K562 (cell line): ENCODE measurements around the gene IDI1.

ENCODE experiments used
- EP300 ChIP-seq: IDR thresholded peaks from 2 replicates; pipeline ENCODE4 v1.6.1; 2012; ENCODE audit warnings: low read length, improper control_type of control experiment
- MAX ChIP-seq: sonication (generic); formaldehyde crosslinking; IDR thresholded peaks from 2 replicates; pipeline ENCODE4 v1.9.0; 2022; ENCODE audit warnings: mild to moderate bottlenecking, missing genetic modification reagents
- NCOA2 ChIP-seq, 2 experiments: fragments of 450-650 bp; IDR thresholded peaks; 2 replicates each; pipeline ENCODE4 v1.6.1; 2018; ENCODE audit warnings: mild to moderate bottlenecking in 2 of 2, moderate library complexity in 1 of 2; ENCODE audit not compliant: partially characterized antibody in 2 of 2
- NR2C1 ChIP-seq, 2 experiments: fragments of 450-650 bp; IDR thresholded peaks; 2 replicates each; pipeline ENCODE4 v1.6.1; 2017; ENCODE audit warnings: mild to moderate bottlenecking in 2 of 2, antibody characterized with exemption in 1 of 2, inconsistent platforms in 1 of 2, missing compliant biosample characterization in 1 of 2, missing genetic modification characterization in 1 of 2
- RHOXF2B ChIP-seq: fragments of 250-450 bp; sonication (Bioruptor Pico); conservative IDR thresholded peaks from 2 replicates; pipeline ENCODE4 v1.5.1; 2021
- SNRNP70 ChIP-seq: fragments of 200-400 bp; formaldehyde crosslinking; optimal IDR thresholded peaks from 2 replicates; pipeline ENCODE3; 2017; ENCODE audit warnings: low read depth, low read length
- STAG1 ChIP-seq: sonication (generic); formaldehyde crosslinking; IDR thresholded peaks from 2 replicates; pipeline ENCODE4 v1.5.0; 2020; ENCODE audit warnings: missing genetic modification reagents, borderline replicate concordance
- TEAD4 ChIP-seq, 2 experiments: sonication (generic) in 1 of 2; formaldehyde crosslinking in 1 of 2; IDR thresholded peaks; 2 replicates each; pipeline versions ENCODE4 v1.6.1 to v1.8.0; 2012 to 2022; ENCODE audit warnings: borderline replicate concordance in 1 of 2, inconsistent platforms in 1 of 2, low read length in 1 of 2, mild to moderate bottlenecking in 1 of 2, missing genetic modification reagents in 1 of 2
- ZBTB17 ChIP-seq: fragments of 450-650 bp; formaldehyde crosslinking; IDR thresholded peaks from 2 replicates; pipeline ENCODE4 v1.4.0; 2020; ENCODE audit warnings: mild to moderate bottlenecking
- ZNF384 ChIP-seq: IDR thresholded peaks from 2 replicates; pipeline ENCODE4 v1.6.1; 2012; ENCODE audit warnings: low read depth, low read length, improper control_type of control experiment
- ZNF561 ChIP-seq: fragments of 450-650 bp; formaldehyde crosslinking; conservative IDR thresholded peaks from 2 replicates; pipeline ENCODE4 v1.4.0; 2020; ENCODE audit warnings: mild to moderate bottlenecking, moderate library complexity
- TF ChIP-seq, protein P1 (sequence below), 3 experiments: IDR thresholded peaks in 2 of 3; conservative IDR thresholded peaks in 1 of 3; 2 replicates each; pipeline ENCODE4 v1.5.1; 2011 to 2012; ENCODE audit warnings: low read length in 3 of 3, mild to moderate bottlenecking in 3 of 3, control low read depth in 2 of 3, improper control_type of control experiment in 1 of 3, inconsistent platforms in 1 of 3, low read depth in 1 of 3, mixed read lengths in 1 of 3, moderate library complexity in 1 of 3; ENCODE audit not compliant: insufficient read depth in 2 of 3
- TF ChIP-seq, protein P2 (sequence below): sonication (generic); formaldehyde crosslinking; IDR thresholded peaks from 2 replicates; pipeline ENCODE4 v1.8.1; 2023; ENCODE audit warnings: mild to moderate bottlenecking, missing genetic modification reagents, moderate library complexity

DNA sequence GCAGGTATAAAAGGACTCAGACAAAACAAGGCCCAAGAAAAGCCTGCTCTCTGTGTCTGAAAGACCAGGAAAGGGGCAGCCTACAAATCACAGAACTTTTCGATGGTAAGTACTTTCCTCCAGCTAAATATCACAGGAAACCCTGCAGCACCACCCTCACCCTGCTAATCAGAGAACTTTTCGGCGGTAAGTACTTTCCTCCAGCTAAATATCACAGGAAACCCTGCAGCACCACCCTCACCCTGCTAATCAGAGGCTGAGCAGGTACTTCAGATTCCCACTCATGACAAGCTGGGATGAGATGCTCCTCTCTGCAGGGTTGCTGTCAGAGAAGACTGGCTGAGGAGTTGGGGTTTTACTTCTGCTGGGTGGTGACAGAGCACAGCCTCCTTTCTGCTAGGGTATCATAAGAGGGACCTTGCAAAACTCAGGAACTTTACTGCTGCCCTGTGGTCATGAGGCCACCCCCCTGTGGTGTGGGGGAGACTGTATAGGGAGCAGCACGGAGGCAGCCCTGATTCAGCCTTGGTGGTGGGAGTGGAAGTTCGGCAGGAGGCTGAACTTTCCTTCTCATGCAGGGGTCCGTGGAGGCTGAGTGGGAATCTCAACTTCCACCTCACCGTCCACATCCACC is 14.4 kb upstream of the IDI1 start:
- TF ChIP-seq STAG1 (CRISPR knock-in tag) (no peak), NCOA2 (IDR thresholded peaks at IDR 0.05; ENCODE audit: partially characterized antibody in 2 of 2) (no peak), RHOXF2B (CRISPR knock-in tag) (no peak), TEAD4 (IDR thresholded peaks at IDR 0.05; ENCODE audit: low read length) (no peak), TEAD4 (CRISPR knock-in tag; IDR thresholded peaks at IDR 0.05; ENCODE audit: borderline replicate concordance) (no peak), EP300 (no peak), ZNF561 (CRISPR knock-in tag) (no peak), ZNF384 (no peak), MAX (CRISPR knock-in tag) (no peak), SNRNP70 (no peak), ZBTB17 (CRISPR knock-in tag) (no peak), NR2C1 (IDR thresholded peaks at IDR 0.05) (no peak), NR2C1 (tag; IDR thresholded peaks at IDR 0.05) (no peak)
- TF ChIP-seq, protein P1, sequence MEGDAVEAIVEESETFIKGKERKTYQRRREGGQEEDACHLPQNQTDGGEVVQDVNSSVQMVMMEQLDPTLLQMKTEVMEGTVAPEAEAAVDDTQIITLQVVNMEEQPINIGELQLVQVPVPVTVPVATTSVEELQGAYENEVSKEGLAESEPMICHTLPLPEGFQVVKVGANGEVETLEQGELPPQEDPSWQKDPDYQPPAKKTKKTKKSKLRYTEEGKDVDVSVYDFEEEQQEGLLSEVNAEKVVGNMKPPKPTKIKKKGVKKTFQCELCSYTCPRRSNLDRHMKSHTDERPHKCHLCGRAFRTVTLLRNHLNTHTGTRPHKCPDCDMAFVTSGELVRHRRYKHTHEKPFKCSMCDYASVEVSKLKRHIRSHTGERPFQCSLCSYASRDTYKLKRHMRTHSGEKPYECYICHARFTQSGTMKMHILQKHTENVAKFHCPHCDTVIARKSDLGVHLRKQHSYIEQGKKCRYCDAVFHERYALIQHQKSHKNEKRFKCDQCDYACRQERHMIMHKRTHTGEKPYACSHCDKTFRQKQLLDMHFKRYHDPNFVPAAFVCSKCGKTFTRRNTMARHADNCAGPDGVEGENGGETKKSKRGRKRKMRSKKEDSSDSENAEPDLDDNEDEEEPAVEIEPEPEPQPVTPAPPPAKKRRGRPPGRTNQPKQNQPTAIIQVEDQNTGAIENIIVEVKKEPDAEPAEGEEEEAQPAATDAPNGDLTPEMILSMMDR (IDR thresholded peaks at IDR 0.05 in 2 of 3, conservative IDR thresholded peaks at IDR 0.05 in 1 of 3; ENCODE audit: insufficient read depth in 2 of 3, low read depth in 1 of 3, low read length in 3 of 3): no peak
- TF ChIP-seq, protein P2, sequence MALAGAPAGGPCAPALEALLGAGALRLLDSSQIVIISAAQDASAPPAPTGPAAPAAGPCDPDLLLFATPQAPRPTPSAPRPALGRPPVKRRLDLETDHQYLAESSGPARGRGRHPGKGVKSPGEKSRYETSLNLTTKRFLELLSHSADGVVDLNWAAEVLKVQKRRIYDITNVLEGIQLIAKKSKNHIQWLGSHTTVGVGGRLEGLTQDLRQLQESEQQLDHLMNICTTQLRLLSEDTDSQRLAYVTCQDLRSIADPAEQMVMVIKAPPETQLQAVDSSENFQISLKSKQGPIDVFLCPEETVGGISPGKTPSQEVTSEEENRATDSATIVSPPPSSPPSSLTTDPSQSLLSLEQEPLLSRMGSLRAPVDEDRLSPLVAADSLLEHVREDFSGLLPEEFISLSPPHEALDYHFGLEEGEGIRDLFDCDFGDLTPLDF: no peak
